GM04503 (cell line): ENCODE results near the gene LIMS2.

Source experiments
- DNase-seq: peaks from one replicate; pipeline ENCODE4 v3.0.0-alpha.2; 2012; ENCODE audit warnings: low read depth

Gene LIMS2

GRCh38 chr2:127599211-127599610 is 76.1 kb downstream of the LIMS2 start:
- DNase-seq: no peak

- DNase-seq: no peak
Observed at GRCh38 chr2:127598711-127599110, 76.6 kb downstream of the LIMS2 start.

- peak; percentile 16 for DNase-seq
Observed at GRCh38 chr2:127597984-127598380, 77.3 kb downstream of the LIMS2 start.

GRCh38 chr2:127597046-127597983 is 78.0 kb downstream of the LIMS2 start:
- DNase-seq: no peak

GRCh38 chr2:127596311-127597045 is 78.9 kb downstream of the LIMS2 start:
- no peak for DNase-seq

GRCh38 chr2:127594116-127594591 is 81.2 kb downstream of the LIMS2 start:
- no peak for DNase-seq

GRCh38 chr2:127593228-127594115 is 81.9 kb downstream of the LIMS2 start:
- no peak for DNase-seq

GRCh38 chr2:127592761-127593227 is 82.5 kb downstream of the LIMS2 start:
- DNase-seq: no peak

- DNase-seq: no peak
Observed at GRCh38 chr2:127591221-127591923, 84.0 kb downstream of the LIMS2 start.

GRCh38 chr2:127590386-127591190 is 84.7 kb downstream of the LIMS2 start:
- no peak for DNase-seq

- DNase-seq: no peak
Observed at GRCh38 chr2:127589841-127590240, 85.5 kb downstream of the LIMS2 start.

- DNase-seq: no peak
Observed at GRCh38 chr2:127589358-127589757, 86.0 kb downstream of the LIMS2 start.
